ENCODE data around the gene KRTAP10-1.

KRTAP10-1 gene

DNA sequence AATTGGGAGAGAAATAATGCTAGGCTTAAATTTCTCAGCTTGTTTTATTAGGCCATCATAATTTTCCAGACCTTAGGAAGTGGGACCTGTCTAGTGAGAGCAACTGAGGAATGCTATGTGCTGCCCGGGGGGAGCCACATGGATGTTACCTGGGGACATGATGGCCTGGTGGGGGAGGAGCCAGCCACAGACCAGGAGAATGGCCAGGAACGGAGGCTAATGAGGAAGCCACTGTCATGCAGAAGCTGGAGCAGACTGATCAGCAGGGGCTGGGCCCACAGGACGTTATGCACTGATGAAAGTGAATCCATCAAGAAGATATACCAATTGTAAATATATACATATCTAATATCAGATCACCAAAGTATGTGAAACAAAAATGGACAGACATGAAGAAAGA lies 4.6 kb upstream of the KRTAP10-1 start:
- no peak overlapping the region for H3K4me3 ChIP-seq (replicated peaks; ENCODE audit: low read depth, low read length)
- DNase-seq (ENCODE audit: extremely low read depth, low read depth) = no peak
- TF ChIP-seq, protein P1, sequence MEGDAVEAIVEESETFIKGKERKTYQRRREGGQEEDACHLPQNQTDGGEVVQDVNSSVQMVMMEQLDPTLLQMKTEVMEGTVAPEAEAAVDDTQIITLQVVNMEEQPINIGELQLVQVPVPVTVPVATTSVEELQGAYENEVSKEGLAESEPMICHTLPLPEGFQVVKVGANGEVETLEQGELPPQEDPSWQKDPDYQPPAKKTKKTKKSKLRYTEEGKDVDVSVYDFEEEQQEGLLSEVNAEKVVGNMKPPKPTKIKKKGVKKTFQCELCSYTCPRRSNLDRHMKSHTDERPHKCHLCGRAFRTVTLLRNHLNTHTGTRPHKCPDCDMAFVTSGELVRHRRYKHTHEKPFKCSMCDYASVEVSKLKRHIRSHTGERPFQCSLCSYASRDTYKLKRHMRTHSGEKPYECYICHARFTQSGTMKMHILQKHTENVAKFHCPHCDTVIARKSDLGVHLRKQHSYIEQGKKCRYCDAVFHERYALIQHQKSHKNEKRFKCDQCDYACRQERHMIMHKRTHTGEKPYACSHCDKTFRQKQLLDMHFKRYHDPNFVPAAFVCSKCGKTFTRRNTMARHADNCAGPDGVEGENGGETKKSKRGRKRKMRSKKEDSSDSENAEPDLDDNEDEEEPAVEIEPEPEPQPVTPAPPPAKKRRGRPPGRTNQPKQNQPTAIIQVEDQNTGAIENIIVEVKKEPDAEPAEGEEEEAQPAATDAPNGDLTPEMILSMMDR (IDR thresholded peaks at IDR 0.05; ENCODE audit: low read depth, low read length, missing control alignments) = no peak

DNA sequence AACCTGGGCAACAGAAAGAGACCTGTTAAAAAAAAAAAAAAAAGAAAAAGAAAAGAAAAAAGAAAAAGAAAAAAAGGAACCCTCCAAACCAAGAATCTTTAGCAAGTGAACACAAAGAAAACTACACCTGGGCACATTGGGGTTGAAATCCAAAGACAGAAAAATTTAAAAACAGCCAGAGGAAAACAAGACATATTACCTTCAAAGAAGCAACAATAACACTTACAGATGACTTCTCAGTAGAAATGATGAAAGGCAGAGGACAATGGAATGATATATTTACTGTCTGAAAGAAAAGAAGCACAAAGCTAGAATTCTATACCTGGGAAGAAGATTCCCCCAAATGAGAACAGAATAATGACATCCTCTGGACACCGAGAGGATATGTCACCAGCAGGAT lies 2.7 kb upstream of the KRTAP10-1 start:
- no peak overlapping the region for H3K4me3 ChIP-seq (replicated peaks; ENCODE audit: low read depth, low read length)
- TF ChIP-seq, protein P1 (IDR thresholded peaks at IDR 0.05; ENCODE audit: low read depth, low read length, missing control alignments) = no peak

DNA sequence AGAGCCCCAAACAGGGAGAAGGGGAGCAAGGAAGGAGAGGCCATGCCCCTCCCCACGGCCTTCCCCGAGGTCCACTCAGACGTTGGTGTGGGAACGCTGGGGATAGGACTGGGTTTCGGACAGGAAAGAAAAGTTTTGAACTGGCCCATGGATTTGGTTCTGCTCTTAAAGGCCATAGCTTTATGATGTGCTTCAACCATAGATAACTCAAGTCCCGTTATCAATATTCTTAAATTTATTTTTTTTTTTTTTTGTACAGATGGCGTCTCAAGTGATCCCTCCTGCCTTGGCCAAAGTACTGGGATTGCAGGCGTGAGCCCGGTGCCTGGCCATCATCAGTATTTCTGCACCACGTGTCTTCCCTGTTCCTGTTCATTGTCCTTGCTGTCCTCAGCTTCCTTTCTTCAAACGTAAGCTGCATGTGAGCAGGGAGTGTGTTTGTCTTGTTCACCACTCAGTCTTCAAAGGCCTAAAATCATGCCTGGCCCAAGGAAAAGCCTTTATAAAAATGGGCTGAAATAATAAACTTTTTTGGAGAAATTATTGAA lies 820 bp upstream of the KRTAP10-1 start:
- TF ChIP-seq, protein P1 (IDR thresholded peaks at IDR 0.05; ENCODE audit: low read depth, low read length, missing control alignments) = no peak
- H3K4me3 ChIP-seq (replicated peaks; ENCODE audit: low read depth, low read length) = no peak overlapping the region
- DNase-seq (ENCODE audit: extremely low read depth, low read depth) = no peak

More for the DNA sequence above, 2.7 kb upstream of the KRTAP10-1 start:
- no peak for DNase-seq (ENCODE audit: extremely low read depth, low read depth)

DNA sequence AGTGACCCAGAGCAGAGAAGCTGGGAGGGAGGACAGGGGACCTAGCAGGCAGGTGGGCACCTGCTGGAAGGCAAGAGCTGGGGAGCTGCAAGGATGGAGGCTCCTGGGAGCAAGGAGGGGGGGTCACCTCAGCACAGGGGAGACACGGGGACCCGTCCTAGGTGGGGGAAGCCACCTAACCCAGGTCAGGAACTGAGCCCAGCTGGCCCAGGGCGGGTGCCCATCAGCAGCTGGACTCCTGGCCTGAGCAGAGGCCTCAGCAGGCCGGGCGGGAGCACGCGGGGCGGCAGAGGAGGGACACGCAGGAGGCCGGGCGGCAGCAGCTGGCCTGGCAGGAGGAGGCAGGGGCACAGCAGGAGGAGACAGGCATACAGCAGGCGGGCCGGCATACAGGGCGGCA lies 949 bp downstream of the KRTAP10-1 start:
- TF ChIP-seq, protein P1 (IDR thresholded peaks at IDR 0.05; ENCODE audit: low read depth, low read length, missing control alignments) = no peak
- no peak overlapping the region for H3K4me3 ChIP-seq (replicated peaks; ENCODE audit: low read depth, low read length)
- no peak for DNase-seq (ENCODE audit: extremely low read depth, low read depth)

DNA sequence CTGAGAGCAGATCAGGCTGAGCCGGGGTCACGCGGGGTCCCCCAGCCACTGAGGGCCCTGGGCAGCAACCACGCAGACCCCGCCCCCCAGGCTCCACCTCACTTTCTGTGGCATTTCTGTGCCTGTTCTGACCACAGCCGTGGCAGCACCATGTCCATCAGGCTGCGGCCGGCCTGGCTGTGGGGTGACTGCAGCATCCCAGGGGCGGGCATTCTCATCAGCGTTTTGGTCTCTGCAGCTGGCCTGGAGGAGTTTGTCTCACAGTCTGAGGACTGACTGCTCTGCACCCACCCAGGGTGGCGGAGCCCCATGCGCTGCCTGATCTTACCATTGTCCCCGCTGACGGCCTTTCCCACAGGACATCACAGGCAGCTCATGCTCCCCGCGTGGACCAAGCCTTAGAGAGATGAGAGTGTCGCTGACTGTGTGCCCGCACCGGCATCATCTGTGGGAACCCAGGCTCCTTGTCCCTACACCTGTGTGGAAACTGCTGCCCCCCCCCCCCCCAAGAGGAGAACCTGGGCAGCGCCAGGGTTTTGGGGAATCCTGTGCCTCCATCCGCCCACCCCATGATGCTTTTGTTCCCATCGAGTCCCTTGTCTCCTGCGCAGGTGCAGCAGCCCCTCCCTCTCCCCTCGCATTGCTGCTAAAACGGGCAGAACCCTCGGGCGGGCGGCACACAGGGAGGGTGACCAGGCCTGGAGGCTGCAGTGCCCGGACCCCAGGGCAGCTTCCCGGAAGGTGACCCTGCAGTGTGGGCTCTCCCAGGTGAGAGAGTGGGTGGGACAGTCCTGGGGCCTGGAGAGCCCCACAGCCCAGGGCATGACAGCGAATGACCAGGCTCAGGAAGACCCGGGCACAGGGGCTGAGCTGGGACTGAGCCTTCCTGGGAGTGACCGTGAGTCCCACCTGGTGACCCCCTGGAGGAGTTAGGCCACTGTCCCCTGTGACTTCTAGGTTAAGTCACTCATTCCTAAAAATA lies 1.8 kb downstream of the KRTAP10-1 start:
- TF ChIP-seq, protein P1 (IDR thresholded peaks at IDR 0.05; ENCODE audit: low read depth, low read length, missing control alignments) = no peak
- DNase-seq (ENCODE audit: extremely low read depth, low read depth) = no peak
- H3K4me3 ChIP-seq (replicated peaks; ENCODE audit: low read depth, low read length) = no peak overlapping the region

DNA sequence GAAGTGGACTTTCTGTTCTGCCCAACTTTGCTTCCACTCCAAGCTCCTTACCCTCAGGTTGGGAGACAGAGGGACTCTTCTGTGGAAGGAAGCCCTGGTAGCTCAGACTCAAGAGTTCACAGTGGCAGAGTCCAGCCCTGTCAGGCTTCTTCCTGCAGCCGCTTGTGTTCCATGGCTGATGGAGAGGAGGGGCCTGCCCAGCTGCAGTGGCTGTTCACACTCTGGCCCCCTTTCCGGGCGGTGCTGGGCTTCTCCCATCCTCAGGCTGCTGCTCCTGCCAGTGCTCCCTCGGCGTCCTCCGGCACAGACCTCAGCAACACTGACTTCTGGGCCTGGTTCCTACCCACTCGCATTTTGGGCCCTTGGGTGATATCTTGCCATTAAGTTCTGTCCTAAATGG lies 4.0 kb downstream of the KRTAP10-1 start:
- TF ChIP-seq, protein P1 (IDR thresholded peaks at IDR 0.05; ENCODE audit: low read depth, low read length, missing control alignments) = no peak
- DNase-seq (ENCODE audit: extremely low read depth, low read depth) = no peak
- H3K4me3 ChIP-seq (replicated peaks; ENCODE audit: low read depth, low read length) = no peak overlapping the region
